Loucy (cell line): ENCODE measurements around the gene CECR2.

ENCODE experiments used
- H2AFZ ChIP-seq: fragments of 200-600 bp; sonication (generic); 2 replicates; pipeline ENCODE4 v1.6.0; 2016; ENCODE audit warnings: antibody characterized with exemption, mild to moderate bottlenecking, low read length, moderate library complexity
- H3F3A ChIP-seq: fragments of 200-600 bp; 2 replicates; pipeline ENCODE4 v1.6.0; 2016; ENCODE audit warnings: antibody characterized with exemption, low read depth, mild to moderate bottlenecking
- H3K27me3 ChIP-seq: fragments of 200-600 bp; sonication (generic); 2 replicates; pipeline ENCODE4 v1.6.1; 2014; ENCODE audit warnings: low read length, mild to moderate bottlenecking; ENCODE audit not compliant: insufficient read depth, poor library complexity, severe bottlenecking
- H3K36me3 ChIP-seq: fragments of 200-600 bp; sonication (generic); 2 replicates; pipeline ENCODE4 v1.6.1; 2016; ENCODE audit warnings: low read length; ENCODE audit not compliant: insufficient read depth
- H3K4me1 ChIP-seq: fragments of 200-600 bp; sonication (generic); 2 replicates; pipeline ENCODE4 v1.5.1; 2014; ENCODE audit warnings: low read length, mild to moderate bottlenecking; ENCODE audit not compliant: insufficient read depth, poor library complexity, severe bottlenecking
- H3K4me2 ChIP-seq: fragments of 200-600 bp; sonication (generic); 2 replicates; pipeline ENCODE4 v1.6.0; 2014; ENCODE audit warnings: antibody characterized with exemption, low read length, low read depth, mild to moderate bottlenecking; ENCODE audit not compliant: poor library complexity, severe bottlenecking
- H3K4me3 ChIP-seq: fragments of 200-600 bp; sonication (generic); 2 replicates; pipeline ENCODE4 v1.5.1; 2014; ENCODE audit warnings: low read length, mild to moderate bottlenecking, mixed read lengths; ENCODE audit not compliant: poor library complexity, severe bottlenecking
- H3K79me2 ChIP-seq: fragments of 200-600 bp; sonication (generic); 2 replicates; pipeline ENCODE4 v1.6.1; 2014; ENCODE audit warnings: low read length; ENCODE audit not compliant: insufficient read depth
- H3K9ac ChIP-seq: fragments of 200-600 bp; sonication (generic); 2 replicates; pipeline ENCODE4 v1.6.0; 2014; ENCODE audit warnings: mild to moderate bottlenecking, low read depth, low read length, moderate library complexity; ENCODE audit not compliant: poor library complexity, severe bottlenecking
- H3K9me2 ChIP-seq: fragments of 200-600 bp; sonication (generic); replicated peaks from 2 replicates; pipeline ENCODE4 v1.6.1; 2016; ENCODE audit warnings: low read depth, low read length, mixed read lengths
- H3K9me3 ChIP-seq: fragments of 200-600 bp; sonication (generic); 2 replicates; pipeline ENCODE4 v1.6.1; 2014; ENCODE audit warnings: mild to moderate bottlenecking, antibody characterized with exemption, low read length, low read depth; ENCODE audit not compliant: insufficient read depth
- H4K20me1 ChIP-seq: fragments of 200-600 bp; sonication (generic); 2 replicates; pipeline ENCODE4 v1.6.0; 2014; ENCODE audit warnings: antibody characterized with exemption, low read length, mild to moderate bottlenecking; ENCODE audit not compliant: insufficient read depth, poor library complexity, severe bottlenecking
- EZH2phosphoT487 ChIP-seq: fragments of 200-600 bp; IDR thresholded peaks from 2 replicates; pipeline ENCODE4 v1.6.1; 2018; ENCODE audit warnings: antibody characterized with exemption, mild to moderate bottlenecking, moderate library complexity, borderline replicate concordance
- TF ChIP-seq, protein P1 (sequence below): fragments of 200-600 bp; sonication (generic); conservative IDR thresholded peaks from 2 replicates; pipeline ENCODE4 v1.5.1; 2014; ENCODE audit warnings: mild to moderate bottlenecking, antibody characterized with exemption, low read length

The CECR2 gene

DNA sequence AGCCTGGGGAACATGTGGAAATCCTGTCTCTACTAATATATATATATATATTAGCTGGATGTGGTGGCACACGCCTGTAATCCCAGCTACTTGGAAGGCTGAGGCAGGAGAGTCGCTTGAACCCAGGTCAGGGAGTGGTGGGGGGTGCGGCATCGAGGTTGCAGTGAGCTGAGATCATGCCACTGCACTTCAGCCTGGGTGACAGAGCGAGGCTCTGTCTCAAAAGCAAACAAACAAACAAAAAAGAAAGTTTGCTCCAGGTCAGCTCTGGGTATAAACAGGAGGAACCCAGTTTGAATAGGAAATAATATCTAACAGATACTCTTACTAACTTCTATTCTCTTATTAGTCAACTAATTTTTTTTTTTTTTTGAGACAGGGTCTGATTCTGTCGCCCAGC, 34.3 kb upstream of the CECR2 start:
- no peaks in the 10 kb centered on the region for H3K79me2 ChIP-seq
- no peaks in the 10 kb centered on the region for H3K9me2 ChIP-seq
- H3K4me2 ChIP-seq, result no peak overlapping the region
- H3K9me3 ChIP-seq, result no peaks in the 10 kb centered on the region
- H4K20me1 ChIP-seq, result no peaks in the 10 kb centered on the region
- no peaks in the 10 kb centered on the region for H3K27me3 ChIP-seq
- H3K4me1 ChIP-seq, result peaks cover 3% of the 10 kb centered on the region
- no peak overlapping the region for H3K9ac ChIP-seq
- TF ChIP-seq, protein P1, sequence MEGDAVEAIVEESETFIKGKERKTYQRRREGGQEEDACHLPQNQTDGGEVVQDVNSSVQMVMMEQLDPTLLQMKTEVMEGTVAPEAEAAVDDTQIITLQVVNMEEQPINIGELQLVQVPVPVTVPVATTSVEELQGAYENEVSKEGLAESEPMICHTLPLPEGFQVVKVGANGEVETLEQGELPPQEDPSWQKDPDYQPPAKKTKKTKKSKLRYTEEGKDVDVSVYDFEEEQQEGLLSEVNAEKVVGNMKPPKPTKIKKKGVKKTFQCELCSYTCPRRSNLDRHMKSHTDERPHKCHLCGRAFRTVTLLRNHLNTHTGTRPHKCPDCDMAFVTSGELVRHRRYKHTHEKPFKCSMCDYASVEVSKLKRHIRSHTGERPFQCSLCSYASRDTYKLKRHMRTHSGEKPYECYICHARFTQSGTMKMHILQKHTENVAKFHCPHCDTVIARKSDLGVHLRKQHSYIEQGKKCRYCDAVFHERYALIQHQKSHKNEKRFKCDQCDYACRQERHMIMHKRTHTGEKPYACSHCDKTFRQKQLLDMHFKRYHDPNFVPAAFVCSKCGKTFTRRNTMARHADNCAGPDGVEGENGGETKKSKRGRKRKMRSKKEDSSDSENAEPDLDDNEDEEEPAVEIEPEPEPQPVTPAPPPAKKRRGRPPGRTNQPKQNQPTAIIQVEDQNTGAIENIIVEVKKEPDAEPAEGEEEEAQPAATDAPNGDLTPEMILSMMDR, result no peak
- TF ChIP-seq EZH2phosphoT487, result no peak
- no peaks in the 10 kb centered on the region for H3K36me3 ChIP-seq
- H3F3A ChIP-seq, result no peaks in the 10 kb centered on the region
- no peak overlapping the region for H2AFZ ChIP-seq
- no peak overlapping the region for H3K4me3 ChIP-seq

DNA sequence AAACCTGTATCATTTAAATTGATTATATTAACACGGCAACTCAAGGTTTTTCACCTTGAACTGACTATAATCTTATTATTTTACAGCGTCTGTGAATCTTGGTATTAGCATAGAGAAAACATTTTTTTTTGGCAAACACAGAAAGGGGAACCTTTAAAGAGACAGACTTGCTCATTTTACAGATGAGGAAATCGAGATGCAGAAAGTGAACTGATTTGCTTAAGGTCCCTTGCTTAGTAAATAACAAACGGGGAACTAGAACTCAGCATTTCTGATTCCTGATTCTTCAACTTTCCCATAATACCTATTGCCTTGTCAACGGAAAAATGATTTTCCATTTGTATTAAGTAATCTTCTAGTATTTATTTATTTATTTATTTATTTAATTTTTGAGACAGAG, 33.2 kb upstream of the CECR2 start:
- H3K4me1 ChIP-seq, result peaks cover 3% of the 10 kb centered on the region
- no peaks in the 10 kb centered on the region for H3K9me2 ChIP-seq
- H3K4me2 ChIP-seq, result no peak overlapping the region
- H2AFZ ChIP-seq, result no peak overlapping the region
- TF ChIP-seq, protein P1, result no peak
- no peak for TF ChIP-seq EZH2phosphoT487
- H4K20me1 ChIP-seq, result no peaks in the 10 kb centered on the region
- H3F3A ChIP-seq, result no peaks in the 10 kb centered on the region
- H3K4me3 ChIP-seq, result no peak overlapping the region
- H3K9ac ChIP-seq, result no peak overlapping the region
- H3K27me3 ChIP-seq, result no peaks in the 10 kb centered on the region
- no peaks in the 10 kb centered on the region for H3K36me3 ChIP-seq
- no peaks in the 10 kb centered on the region for H3K9me3 ChIP-seq
- no peaks in the 10 kb centered on the region for H3K79me2 ChIP-seq

DNA sequence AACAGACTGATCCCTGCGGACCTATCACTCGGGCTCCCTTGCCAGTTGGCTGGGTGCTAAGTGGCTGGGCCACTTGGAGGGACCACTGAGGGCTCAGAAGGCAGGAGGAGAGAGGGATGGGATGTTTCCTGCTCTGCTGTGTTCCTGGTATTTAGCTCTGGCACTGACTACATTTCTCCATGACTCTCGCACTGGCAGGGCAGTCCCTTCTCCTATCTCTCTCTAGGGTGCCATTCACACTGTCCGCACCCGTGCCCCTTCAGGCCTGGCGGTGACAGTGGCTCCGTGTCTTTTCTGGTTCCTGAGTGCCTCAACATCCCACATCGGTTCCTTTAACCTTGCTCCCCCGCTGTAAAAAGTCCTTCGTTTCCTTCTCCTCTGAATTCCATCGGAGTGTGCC, 31.6 kb upstream of the CECR2 start:
- H3K4me1 ChIP-seq, result no peaks in the 10 kb centered on the region
- TF ChIP-seq, protein P1, result no peak
- TF ChIP-seq EZH2phosphoT487, result no peak

More for the DNA sequence above, 31.6 kb upstream of the CECR2 start:
- no peaks in the 10 kb centered on the region for H3K27me3 ChIP-seq
- no peaks in the 10 kb centered on the region for H3K9me3 ChIP-seq
- H2AFZ ChIP-seq, result no peak overlapping the region
- H4K20me1 ChIP-seq, result no peaks in the 10 kb centered on the region
- no peaks in the 10 kb centered on the region for H3K36me3 ChIP-seq
- no peaks in the 10 kb centered on the region for H3K9me2 ChIP-seq
- no peaks in the 10 kb centered on the region for H3F3A ChIP-seq
- H3K4me3 ChIP-seq, result no peak overlapping the region
- H3K4me2 ChIP-seq, result no peak overlapping the region
- no peaks in the 10 kb centered on the region for H3K79me2 ChIP-seq
- H3K9ac ChIP-seq, result no peak overlapping the region
